HG03060 (cell line): ENCODE results near the gene GPR4.

ENCODE experiments used
- ATAC-seq: cut with Tn5 transposase; IDR thresholded peaks from one replicate; pipeline ENCODE4 v1.9.1; 2021; ENCODE audit warnings: low read depth, moderate number of reproducible peaks; ENCODE audit not compliant: unreplicated experiment

Gene GPR4

GRCh38 chr19:45558399-45558878 is 43.6 kb downstream of the GPR4 start:
- ATAC-seq: no peak

- ATAC-seq: no peak
Measured at GRCh38 chr19:45556835-45557234, 45.2 kb downstream of the GPR4 start.

GRCh38 chr19:45554481-45554880 is 47.5 kb downstream of the GPR4 start:
- no peak for ATAC-seq

GRCh38 chr19:45553464-45553863 is 48.5 kb downstream of the GPR4 start:
- no peak for ATAC-seq

- ATAC-seq: no peak
Measured at GRCh38 chr19:45547965-45548609, 53.9 kb downstream of the GPR4 start.

- ATAC-seq: no peak
Measured at GRCh38 chr19:45547211-45547770, 54.7 kb downstream of the GPR4 start.

- no peak for ATAC-seq
Measured at GRCh38 chr19:45542234-45542668, 59.8 kb downstream of the GPR4 start.
